ENCODE data around the gene TNRC18.

TNRC18 gene

DNA sequence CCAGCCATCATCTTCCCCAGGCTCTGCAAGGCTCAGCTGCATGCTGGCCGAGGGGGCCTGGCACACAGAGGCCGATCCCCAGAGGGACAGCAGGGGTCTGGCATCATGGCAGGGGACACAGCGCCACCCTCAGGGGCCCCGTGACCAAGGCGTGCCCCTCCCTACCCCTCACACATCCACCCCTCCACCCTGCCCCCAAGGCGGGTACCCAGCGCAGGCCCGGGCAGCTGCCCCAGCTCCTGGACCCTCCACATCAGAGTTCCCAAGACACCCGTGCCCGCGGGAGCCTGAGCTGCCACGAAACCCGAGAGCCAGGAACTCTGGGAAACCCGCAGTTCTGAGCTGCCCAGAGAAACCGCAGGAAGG, 46.5 kb upstream of the TNRC18 start:
- no peaks in the 10 kb centered on the region for H3K4me1 ChIP-seq (ENCODE audit: insufficient read depth, low read length)
- H3K27me3 ChIP-seq (ENCODE audit: insufficient read depth, low read length, poor library complexity) = no peaks in the 10 kb centered on the region
- DNase-seq = no peak
- no peak overlapping the region for H3K4me3 ChIP-seq (ENCODE audit: low read depth in 1 of 2, low read length in 2 of 2)
- H4K20me1 ChIP-seq (ENCODE audit: insufficient read depth, low read length) = no peaks in the 10 kb centered on the region; the same call in 1 of the 2 replicates
- TF ChIP-seq, protein P1, sequence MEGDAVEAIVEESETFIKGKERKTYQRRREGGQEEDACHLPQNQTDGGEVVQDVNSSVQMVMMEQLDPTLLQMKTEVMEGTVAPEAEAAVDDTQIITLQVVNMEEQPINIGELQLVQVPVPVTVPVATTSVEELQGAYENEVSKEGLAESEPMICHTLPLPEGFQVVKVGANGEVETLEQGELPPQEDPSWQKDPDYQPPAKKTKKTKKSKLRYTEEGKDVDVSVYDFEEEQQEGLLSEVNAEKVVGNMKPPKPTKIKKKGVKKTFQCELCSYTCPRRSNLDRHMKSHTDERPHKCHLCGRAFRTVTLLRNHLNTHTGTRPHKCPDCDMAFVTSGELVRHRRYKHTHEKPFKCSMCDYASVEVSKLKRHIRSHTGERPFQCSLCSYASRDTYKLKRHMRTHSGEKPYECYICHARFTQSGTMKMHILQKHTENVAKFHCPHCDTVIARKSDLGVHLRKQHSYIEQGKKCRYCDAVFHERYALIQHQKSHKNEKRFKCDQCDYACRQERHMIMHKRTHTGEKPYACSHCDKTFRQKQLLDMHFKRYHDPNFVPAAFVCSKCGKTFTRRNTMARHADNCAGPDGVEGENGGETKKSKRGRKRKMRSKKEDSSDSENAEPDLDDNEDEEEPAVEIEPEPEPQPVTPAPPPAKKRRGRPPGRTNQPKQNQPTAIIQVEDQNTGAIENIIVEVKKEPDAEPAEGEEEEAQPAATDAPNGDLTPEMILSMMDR (IDR thresholded peaks at IDR 0.05; ENCODE audit: borderline replicate concordance, extremely low read depth, low read length, poor library complexity, severe bottlenecking) = no peak
- no peak for TF ChIP-seq EZH2 (IDR thresholded peaks at IDR 0.05; ENCODE audit: borderline replicate concordance, low read depth, low read length, severe bottlenecking)
- no peaks in the 10 kb centered on the region for H3K36me3 ChIP-seq (ENCODE audit: insufficient read depth, low read length)
- no peak overlapping the region for H3K9ac ChIP-seq (ENCODE audit: low read depth, low read length)
- no peak overlapping the region for H2AFZ ChIP-seq (ENCODE audit: low read depth, low read length)
- H3K4me2 ChIP-seq (ENCODE audit: insufficient read depth, low read length) = no peak overlapping the region
- no peak for ATAC-seq (ENCODE audit: insufficient read depth, low read depth)
- H3K9me3 ChIP-seq (ENCODE audit: insufficient read depth, low read length, severe bottlenecking) = no peaks in the 10 kb centered on the region
- no peak overlapping the region for H3K27ac ChIP-seq (ENCODE audit: low read length)
- no peaks in the 10 kb centered on the region for H3K79me2 ChIP-seq (ENCODE audit: insufficient read depth, low read length)

DNA sequence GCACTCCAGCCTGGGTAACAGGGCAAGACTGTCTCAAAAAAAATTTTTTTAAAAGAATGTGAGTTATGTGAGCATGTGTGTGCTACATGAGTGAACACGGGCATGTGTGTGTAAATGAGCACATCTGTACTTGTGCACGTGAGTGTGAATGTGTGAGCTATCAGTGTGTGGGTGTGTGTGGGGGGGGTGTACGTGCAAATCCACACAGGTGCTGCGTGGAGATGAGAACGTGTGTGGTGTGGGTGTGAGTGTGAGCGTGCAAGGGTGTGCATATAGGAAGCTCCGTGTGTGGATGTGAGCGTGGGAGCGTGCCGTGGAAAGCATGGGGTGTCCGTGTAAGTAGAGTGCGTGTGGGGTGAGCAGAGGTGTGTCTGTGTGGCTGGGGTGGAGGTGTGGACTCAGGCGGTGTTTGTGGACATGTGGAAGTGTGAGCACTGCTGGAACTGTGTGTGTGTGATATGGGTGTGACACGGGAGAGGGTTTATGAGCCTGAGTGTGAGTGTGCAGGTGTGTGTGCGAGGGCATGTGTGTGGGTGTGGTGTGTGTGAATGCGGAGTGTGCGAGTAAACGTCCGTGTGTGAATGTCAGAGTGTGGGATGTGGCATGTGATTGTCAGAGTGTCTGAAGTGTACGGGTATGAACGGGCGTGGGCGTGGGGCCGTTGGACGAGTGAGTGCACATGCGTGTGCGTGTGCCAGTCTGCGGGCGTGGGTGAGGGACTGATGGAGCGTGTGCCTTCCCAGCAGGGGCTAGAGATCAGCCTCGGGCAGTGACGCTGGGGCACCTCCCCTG, 45.9 kb upstream of the TNRC18 start:
- Histone ChIP-seq H3K4me2 (ENCODE audit: insufficient read depth, low read length) (no peak overlapping the region), H2AFZ (ENCODE audit: low read depth, low read length) (no peak overlapping the region), H3K9ac (ENCODE audit: low read depth, low read length) (no peak overlapping the region), H3K27me3 (ENCODE audit: insufficient read depth, low read length, poor library complexity) (no peaks in the 10 kb centered on the region), H3K79me2 (ENCODE audit: insufficient read depth, low read length) (no peaks in the 10 kb centered on the region), H4K20me1 (ENCODE audit: insufficient read depth, low read length) (no peaks in the 10 kb centered on the region; the same call in 1 of the 2 replicates), H3K36me3 (ENCODE audit: insufficient read depth, low read length) (no peaks in the 10 kb centered on the region), H3K4me3 (ENCODE audit: low read depth in 1 of 2, low read length in 2 of 2) (no peak overlapping the region), H3K9me3 (ENCODE audit: insufficient read depth, low read length, severe bottlenecking) (no peaks in the 10 kb centered on the region), H3K4me1 (ENCODE audit: insufficient read depth, low read length) (no peaks in the 10 kb centered on the region), H3K27ac (ENCODE audit: low read length) (no peak overlapping the region)
- TF ChIP-seq, protein P1 (IDR thresholded peaks at IDR 0.05; ENCODE audit: borderline replicate concordance, extremely low read depth, low read length, poor library complexity, severe bottlenecking) = no peak
- no peak for TF ChIP-seq EZH2 (IDR thresholded peaks at IDR 0.05; ENCODE audit: borderline replicate concordance, low read depth, low read length, severe bottlenecking)
- DNase-seq (no peak), ATAC-seq (ENCODE audit: insufficient read depth, low read depth) (no peak)

DNA sequence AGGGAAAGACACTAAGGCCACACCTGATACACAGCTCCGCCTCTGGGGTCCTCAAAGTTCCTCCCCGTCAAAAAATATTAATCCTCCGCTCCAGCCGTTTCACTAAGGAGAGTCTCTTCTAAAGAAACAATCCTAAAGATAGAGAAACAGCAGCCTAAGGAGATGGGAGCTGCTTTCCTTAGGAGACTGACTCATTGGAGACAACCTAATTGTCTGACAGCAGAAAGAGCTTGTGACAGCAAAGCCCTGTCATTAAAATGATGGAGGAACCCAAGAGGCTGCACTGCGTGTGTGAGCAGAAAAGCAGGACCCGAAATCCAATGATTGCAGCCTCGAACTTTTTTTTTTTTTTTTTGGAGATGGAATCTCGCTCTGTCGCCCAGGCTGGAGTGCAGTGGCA, 44.0 kb upstream of the TNRC18 start:
- no peak overlapping the region for H3K4me3 ChIP-seq (ENCODE audit: low read depth in 1 of 2, low read length in 2 of 2)
- H3K4me2 ChIP-seq (ENCODE audit: insufficient read depth, low read length) = no peak overlapping the region
- H3K79me2 ChIP-seq (ENCODE audit: insufficient read depth, low read length) = no peaks in the 10 kb centered on the region
- no peaks in the 10 kb centered on the region for H3K4me1 ChIP-seq (ENCODE audit: insufficient read depth, low read length)
- no peak for TF ChIP-seq EZH2 (IDR thresholded peaks at IDR 0.05; ENCODE audit: borderline replicate concordance, low read depth, low read length, severe bottlenecking)
- TF ChIP-seq, protein P1 (IDR thresholded peaks at IDR 0.05; ENCODE audit: borderline replicate concordance, extremely low read depth, low read length, poor library complexity, severe bottlenecking) = no peak
- H4K20me1 ChIP-seq (ENCODE audit: insufficient read depth, low read length) = no peaks in the 10 kb centered on the region; the same call in 1 of the 2 replicates
- H3K27ac ChIP-seq (ENCODE audit: low read length) = no peak overlapping the region
- DNase-seq (no peak), ATAC-seq (ENCODE audit: insufficient read depth, low read depth) (no peak)
- no peaks in the 10 kb centered on the region for H3K9me3 ChIP-seq (ENCODE audit: insufficient read depth, low read length, severe bottlenecking)
- no peaks in the 10 kb centered on the region for H3K27me3 ChIP-seq (ENCODE audit: insufficient read depth, low read length, poor library complexity)
- no peak overlapping the region for H2AFZ ChIP-seq (ENCODE audit: low read depth, low read length)
- no peak overlapping the region for H3K9ac ChIP-seq (ENCODE audit: low read depth, low read length)
- no peaks in the 10 kb centered on the region for H3K36me3 ChIP-seq (ENCODE audit: insufficient read depth, low read length)

Data from DND-41 (cell line).